ENCODE data around the gene VAC14.

GRCh38 chr16:70685061-70685937, 115.7 kb downstream of the VAC14 start:
- no peak for TF ChIP-seq CTCF (IDR thresholded peaks at IDR 0.05)
- no peak for TF ChIP-seq POLR2A (IDR thresholded peaks at IDR 0.05)

All from Peyer's patch (tissue), 4 donors.